IgD-negative memory B cell (primary cell): ENCODE measurements around the gene MYO10. TPM values are rescaled to one million over a fixed set of nuclear protein-coding genes. Genes with fewer than 3 reads are reported as not detected.
A peak's percentile ranks its signal among the peaks of the same experiment; 100 is the strongest.
"Not testable (repeated sequence)": the region's sequence is repeated elsewhere in the genome, so short reads cannot be mapped to it uniquely, and the experiment has no call there.

Source experiments
- H3K27ac Mint-ChIP-seq, 3 donors: one replicate each; pipeline ENCODE4 v1.8.0; 2020 to 2022; ENCODE audit warnings: mild to moderate bottlenecking in 3 of 3, mixed read lengths in 3 of 3, moderate library complexity in 1 of 3
- H3K27me3 Mint-ChIP-seq: one replicate; pipeline ENCODE4 v1.8.0; 2021; ENCODE audit warnings: mixed read lengths
- H3K36me3 Mint-ChIP-seq: one replicate; pipeline ENCODE4 v1.8.0; 2020; ENCODE audit warnings: mild to moderate bottlenecking, mixed read lengths
- H3K4me1 Mint-ChIP-seq, 3 donors: one replicate each; pipeline ENCODE4 v1.8.0; 2020 to 2022; ENCODE audit warnings: mixed read lengths in 3 of 3, mild to moderate bottlenecking in 1 of 3
- H3K4me3 Mint-ChIP-seq, 4 donors: one replicate each; pipeline ENCODE4 v1.8.0; 2020 to 2022; ENCODE audit warnings: mild to moderate bottlenecking in 4 of 4, mixed read lengths in 4 of 4, moderate library complexity in 3 of 4
- H3K9me3 Mint-ChIP-seq, 3 donors: one replicate each; pipeline ENCODE4 v1.8.0; 2020 to 2021; ENCODE audit warnings: mixed read lengths in 3 of 3, mild to moderate bottlenecking in 1 of 3
- polyA plus RNA-seq: library from polyadenylated mRNA; unstranded; fragments of 300-500 nt; fragmentation: Illumina TruSeq; gene quantifications from one replicate; pipeline ENCODE4 v1.2.3, GENCODE V29; 2021

Gene MYO10
- polyA plus RNA-seq, 1 donor from 2014 or later, result not detected

DNA sequence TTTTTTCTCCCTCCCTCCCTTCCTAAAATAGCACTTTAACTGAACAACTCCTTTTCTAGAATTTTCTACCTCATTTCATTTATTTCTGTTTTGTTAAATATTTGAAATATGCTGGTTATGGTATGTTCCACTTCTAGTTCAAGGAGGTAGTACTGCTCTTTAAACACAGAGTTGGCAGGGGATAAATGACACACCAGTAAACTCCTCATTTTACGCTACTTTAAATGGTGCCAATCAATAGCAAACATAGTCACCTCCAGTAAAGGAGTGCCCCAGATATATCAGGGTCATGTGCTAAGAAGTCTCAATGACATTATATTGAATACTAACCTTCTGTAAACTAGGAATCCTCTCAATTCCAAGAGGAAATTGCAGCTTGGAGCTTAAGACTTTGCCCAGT, 56.9 kb downstream of the MYO10 start:
- H3K27me3 Mint-ChIP-seq, result peaks cover 2% of the 10 kb centered on the region
- H3K27ac Mint-ChIP-seq, result no peak overlapping the region
- peaks cover 0 to 6% (median 0%) of the 10 kb centered on the region in 3 donors for H3K9me3 Mint-ChIP-seq
- no peak overlapping the region for H3K4me3 Mint-ChIP-seq
- no peaks in the 10 kb centered on the region for H3K4me1 Mint-ChIP-seq
- no peaks in the 10 kb centered on the region for H3K36me3 Mint-ChIP-seq

DNA sequence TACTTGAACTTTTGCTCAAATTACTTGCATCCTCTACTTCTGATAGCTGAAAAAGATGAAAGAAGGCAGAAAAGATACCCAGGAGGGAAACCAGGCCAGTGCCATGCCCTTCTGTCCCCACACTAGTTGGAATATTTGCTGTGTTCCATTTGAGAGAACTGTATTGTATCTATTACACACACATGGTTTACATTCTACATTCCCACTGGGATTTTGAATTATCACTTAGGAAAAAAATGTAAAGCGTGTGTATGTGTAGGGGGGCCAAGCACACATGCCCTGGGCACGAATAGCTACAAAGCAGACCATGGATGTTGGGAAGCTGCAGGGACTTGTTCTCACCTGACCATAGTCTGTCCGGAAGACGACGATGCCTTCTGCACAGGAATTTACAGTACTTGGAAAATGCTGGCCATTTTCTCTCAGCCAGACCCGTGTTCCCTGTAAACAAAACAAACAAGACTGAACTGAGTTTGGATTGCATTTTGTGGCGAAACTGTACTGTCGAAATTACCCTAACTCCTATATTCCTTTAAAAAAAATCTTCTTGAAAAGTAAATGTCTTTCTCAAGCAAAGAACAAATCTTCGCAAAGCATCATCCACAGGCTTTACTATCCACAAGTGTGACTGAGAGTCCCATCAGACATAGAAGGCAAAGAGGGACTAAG, 58.7 kb downstream of the MYO10 start:
- H3K4me1 Mint-ChIP-seq, result no peaks in the 10 kb centered on the region
- no peaks in the 10 kb centered on the region for H3K36me3 Mint-ChIP-seq
- H3K27ac Mint-ChIP-seq, result no peak overlapping the region
- peaks cover 0 to 8% (median 0%) of the 10 kb centered on the region in 3 donors for H3K9me3 Mint-ChIP-seq
- no peak overlapping the region for H3K4me3 Mint-ChIP-seq
- H3K27me3 Mint-ChIP-seq, result no peaks in the 10 kb centered on the region

DNA sequence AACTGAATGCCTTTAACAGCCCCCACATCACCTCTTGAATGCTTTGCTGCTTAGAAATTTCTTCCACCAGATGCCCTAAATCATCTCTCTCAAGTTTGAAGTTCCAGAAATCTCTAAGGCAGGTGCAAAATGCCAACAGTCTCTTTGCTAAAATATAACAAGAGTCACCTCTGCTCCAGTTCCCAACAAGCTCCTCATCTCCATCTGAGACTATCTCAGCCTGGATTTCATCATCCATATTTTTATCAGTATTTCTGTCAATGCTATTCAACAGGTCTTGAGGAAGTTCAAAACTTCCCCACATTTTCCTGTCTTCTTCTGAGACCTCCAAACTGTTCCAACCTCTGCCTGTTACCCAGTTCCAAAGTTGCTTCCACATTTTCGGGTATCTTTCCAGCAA, 61.7 kb downstream of the MYO10 start:
- H3K36me3 Mint-ChIP-seq, H3K27ac Mint-ChIP-seq, H3K4me1 Mint-ChIP-seq, H3K27me3 Mint-ChIP-seq, H3K4me3 Mint-ChIP-seq: not testable (repeated sequence)
- H3K9me3 Mint-ChIP-seq, result peaks cover 0 to 13% (median 12%) of the 10 kb centered on the region in 3 donors

DNA sequence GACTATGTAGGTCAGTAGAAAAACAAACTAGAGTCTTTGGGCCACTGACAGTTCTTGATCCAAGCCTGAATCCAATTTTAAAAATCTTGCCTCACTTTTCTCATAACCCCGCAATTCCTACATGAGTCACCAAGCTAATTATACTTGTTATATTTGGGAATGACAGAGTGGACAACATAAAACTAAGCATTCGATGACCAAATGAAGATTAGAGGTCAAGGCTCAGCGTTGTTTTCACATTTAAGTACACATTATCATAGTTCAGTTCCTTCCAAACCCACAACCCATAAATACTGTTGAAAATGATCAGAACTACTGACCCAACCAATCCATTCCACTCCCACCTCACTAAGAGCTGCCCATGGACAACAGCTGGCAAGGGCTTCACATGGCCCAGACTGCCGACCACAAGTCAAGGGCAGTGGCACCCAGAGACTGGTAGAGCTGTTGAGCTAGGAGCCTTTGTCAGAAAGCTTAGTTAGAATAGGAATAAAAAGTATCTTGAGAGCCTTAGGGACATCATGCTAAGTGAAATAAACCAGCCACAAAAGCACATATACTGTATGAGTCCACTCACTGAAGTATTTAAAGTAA, 64.2 kb downstream of the MYO10 start:
- Mint-ChIP-seq H3K36me3 (no peaks in the 10 kb centered on the region), H3K4me1 (no peaks in the 10 kb centered on the region), H3K9me3 (peaks cover 0 to 15% (median 12%) of the 10 kb centered on the region in 3 donors), H3K27me3 (no peaks in the 10 kb centered on the region), H3K4me3 (no peak overlapping the region), H3K27ac (no peak overlapping the region)

DNA sequence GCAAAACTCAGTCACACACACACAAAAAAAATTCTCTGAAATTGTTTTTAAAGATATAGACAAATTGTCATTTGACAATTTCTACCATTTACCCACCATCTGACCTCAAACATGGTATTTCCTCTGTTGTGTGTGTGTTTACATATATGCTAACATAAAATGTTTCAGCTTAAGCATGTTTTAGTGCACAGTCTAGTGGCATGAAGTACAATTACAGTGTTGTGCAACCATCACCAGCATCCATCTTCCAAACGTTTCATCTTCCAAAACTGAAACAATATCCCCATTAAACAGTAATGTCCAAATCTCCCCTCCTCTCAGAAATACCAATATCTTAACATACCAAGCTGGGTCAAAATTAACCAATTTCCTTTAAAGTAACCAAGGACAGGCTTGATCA, 65.2 kb downstream of the MYO10 start:
- no peaks in the 10 kb centered on the region for H3K36me3 Mint-ChIP-seq
- H3K27me3 Mint-ChIP-seq, result no peaks in the 10 kb centered on the region
- no peak overlapping the region for H3K27ac Mint-ChIP-seq
- no peaks in the 10 kb centered on the region for H3K4me1 Mint-ChIP-seq
- no peak overlapping the region for H3K4me3 Mint-ChIP-seq
- peaks cover 0 to 15% (median 12%) of the 10 kb centered on the region in 3 donors for H3K9me3 Mint-ChIP-seq

DNA sequence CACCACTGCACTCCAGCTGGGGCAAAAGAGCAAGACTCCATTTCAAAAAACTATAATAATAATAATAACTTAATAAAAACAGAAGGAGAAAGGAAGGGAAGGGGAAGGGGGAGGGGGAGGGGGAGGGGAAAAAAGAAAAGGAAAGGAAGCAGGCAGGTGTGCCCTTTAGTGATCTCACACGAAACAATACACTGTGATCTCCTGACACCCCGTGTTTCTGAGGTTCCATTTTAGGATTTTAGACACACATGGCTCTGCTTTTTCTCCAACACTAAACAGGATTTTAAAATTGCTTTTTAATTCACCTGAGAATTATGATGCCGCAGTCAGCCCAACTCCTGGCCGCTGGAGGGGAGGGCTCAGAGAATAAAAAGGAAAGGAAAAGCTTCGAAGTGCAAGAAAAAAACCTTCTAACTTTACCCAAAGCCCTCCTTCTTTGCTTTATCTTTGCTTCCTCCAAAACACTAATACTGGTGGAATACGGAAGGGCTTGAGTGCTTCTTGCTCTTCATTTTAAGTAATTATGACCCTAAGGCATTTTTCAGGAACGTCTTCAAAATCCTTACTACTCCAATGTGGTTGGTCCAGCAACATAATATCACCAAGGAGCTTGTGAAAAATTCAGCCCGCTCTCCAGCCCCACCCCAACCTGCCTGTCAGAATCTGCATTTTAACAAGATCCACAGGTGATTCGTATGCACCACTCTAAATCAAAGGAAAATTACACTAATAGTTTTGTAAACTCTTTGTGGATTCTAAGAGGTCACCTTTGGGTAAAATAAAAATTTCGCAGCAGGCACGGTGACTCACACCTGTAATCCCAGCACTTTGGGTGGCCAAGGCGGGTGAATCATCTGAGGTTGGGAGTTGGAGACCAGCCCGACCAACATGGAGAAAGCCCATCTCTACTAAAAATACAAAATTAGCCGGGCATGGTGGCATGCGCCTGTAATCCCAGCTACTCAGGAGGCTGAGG, 66.0 kb downstream of the MYO10 start:
- peak overlapping the region in 1 of 4 donors; percentile 47 for H3K4me3 Mint-ChIP-seq
- H3K27me3 Mint-ChIP-seq, result no peaks in the 10 kb centered on the region
- H3K36me3 Mint-ChIP-seq, result no peaks in the 10 kb centered on the region
- H3K4me1 Mint-ChIP-seq, result no peaks in the 10 kb centered on the region
- peaks cover 0 to 14% (median 12%) of the 10 kb centered on the region in 3 donors for H3K9me3 Mint-ChIP-seq
- H3K27ac Mint-ChIP-seq, result no peak overlapping the region

DNA sequence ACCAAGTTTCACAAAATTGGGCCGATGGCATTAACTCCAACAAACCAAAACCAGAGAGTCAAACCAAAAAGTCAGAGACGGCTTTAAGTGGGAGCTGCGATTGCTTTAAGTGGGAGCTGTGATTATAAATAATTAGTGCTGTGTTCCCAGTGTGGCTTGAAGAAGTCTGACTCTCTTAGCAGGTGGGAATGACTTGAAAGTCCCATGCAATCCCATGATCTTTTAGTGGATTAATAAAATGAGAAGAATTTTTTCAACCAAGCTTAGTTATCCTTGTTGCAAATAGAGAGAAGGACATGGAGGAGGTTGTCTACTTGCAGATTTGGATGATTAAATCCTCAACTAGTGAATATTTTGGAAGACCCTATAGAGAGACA, 68.5 kb downstream of the MYO10 start:
- Mint-ChIP-seq H3K9me3 (peaks cover 0 to 12% (median 12%) of the 10 kb centered on the region in 3 donors), H3K27ac (no peak overlapping the region), H3K4me3 (no peak overlapping the region), H3K4me1 (no peaks in the 10 kb centered on the region), H3K27me3 (no peaks in the 10 kb centered on the region), H3K36me3 (peaks cover 1% of the 10 kb centered on the region)

DNA sequence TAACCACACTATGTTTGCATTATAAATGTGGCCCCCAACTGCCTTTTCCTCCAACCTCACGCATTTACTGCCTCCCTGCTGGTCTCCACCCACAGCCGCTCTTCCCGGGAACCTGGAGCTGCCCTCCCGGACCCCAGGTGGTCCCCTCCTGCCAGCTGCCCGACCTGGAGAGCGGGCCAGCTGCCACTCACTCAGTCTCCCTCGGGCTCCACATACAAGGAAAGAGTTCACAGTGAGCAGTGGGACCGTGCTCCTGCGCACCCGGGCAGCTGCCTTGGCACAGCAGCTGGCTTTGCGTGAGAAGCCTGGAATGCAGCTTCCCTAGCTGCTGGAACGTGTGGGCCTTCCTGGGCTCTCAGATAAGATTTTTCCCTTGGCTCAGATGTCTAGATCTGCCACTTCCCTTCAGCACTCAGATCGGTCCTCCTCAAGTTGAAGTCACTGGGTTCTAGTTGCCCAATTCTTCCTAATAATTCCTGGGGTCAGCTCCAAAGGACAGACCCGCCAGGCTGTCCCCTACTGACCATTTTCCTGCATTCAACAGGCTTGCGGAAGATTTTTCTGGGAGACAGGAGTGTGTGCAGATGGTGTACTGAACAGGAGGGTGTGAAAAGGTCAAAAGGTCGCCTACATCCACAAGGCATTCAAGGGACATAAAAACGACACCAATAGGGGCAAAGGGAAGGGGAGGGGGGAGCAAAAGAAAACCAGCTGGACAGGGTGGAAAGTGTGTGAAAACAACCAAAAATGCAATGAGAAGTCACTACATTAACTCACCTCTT, 69.1 kb downstream of the MYO10 start:
- Mint-ChIP-seq H3K36me3 (peaks cover 1% of the 10 kb centered on the region), H3K27ac (no peak overlapping the region), H3K4me3 (no peak overlapping the region), H3K9me3 (peaks cover 0 to 10% (median 10%) of the 10 kb centered on the region in 3 donors), H3K4me1 (no peaks in the 10 kb centered on the region), H3K27me3 (no peaks in the 10 kb centered on the region)

DNA sequence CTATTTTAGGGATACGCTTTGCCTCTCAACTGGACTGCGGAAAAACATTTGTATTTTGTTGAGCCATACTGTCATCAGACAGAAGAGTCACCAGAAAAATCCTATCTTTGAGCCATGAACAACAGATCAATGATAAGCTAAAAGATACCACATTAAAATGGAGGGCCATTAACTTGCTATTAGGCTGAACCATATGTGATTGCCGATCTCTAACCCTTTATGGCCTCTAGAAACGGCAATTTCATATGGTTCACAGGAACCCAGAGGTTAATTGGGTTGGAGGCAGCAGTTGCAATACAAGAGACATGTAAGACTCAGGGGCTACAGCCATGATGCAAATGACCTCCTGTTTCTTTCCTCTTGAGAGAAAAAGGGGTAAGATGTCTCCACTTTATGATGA, 69.8 kb downstream of the MYO10 start:
- Mint-ChIP-seq H3K9me3 (peaks cover 0 to 6% (median 3%) of the 10 kb centered on the region in 3 donors), H3K4me1 (no peaks in the 10 kb centered on the region), H3K4me3 (no peak overlapping the region), H3K36me3 (peaks cover 1% of the 10 kb centered on the region), H3K27ac (no peak overlapping the region), H3K27me3 (no peaks in the 10 kb centered on the region)

DNA sequence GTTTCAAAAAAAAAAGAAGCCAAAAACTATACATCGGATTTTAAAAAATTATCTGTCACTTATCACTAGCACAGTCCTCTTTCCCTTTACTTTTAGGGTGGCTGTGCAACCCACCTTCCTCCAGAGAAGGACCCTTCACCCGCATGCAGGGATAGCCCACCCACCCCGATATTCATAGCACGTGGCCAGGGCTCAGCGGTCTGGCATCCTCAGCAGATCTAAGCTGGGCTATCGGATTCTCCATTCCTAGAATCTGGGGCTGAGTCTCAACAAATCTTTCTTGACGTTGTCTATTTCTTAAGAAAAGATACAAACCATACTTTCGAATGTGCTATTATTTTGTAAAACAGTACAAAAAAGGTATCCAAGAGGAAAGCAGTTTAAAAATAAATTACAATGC, 70.9 kb downstream of the MYO10 start:
- H3K9me3 Mint-ChIP-seq, result peaks cover 0 to 6% (median under 1%) of the 10 kb centered on the region in 3 donors
- peaks cover 1% of the 10 kb centered on the region for H3K36me3 Mint-ChIP-seq
- no peak overlapping the region for H3K4me3 Mint-ChIP-seq
- no peaks in the 10 kb centered on the region for H3K27me3 Mint-ChIP-seq
- H3K27ac Mint-ChIP-seq, result peak overlapping the region in 1 of 3 donors; percentile 47
- no peaks in the 10 kb centered on the region for H3K4me1 Mint-ChIP-seq

DNA sequence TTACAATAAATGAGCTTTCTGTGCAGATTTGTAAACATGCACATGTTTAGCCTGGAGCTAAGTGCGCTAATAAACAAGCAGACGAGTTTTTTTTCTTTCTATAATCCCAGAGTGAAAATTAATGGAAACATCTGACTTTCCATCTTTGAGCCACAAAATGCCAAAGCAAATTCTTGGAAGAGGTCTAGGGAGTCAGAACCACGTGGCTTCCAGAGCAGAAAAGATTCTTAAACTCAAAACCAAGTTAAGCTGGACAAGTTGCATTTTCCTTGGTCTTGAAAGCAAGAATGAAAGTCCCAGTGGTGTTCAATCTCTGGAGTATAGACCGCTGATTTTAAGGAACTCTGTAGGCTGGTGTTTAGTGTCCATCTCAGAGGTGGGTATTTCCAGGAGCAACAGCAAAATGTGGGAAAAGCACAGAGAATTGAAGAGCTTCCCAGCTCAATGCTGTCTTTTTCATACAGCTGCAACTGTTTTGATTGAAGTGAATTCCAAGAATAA, 71.4 kb downstream of the MYO10 start:
- Mint-ChIP-seq H3K9me3 (peaks cover 0 to 6% (median 0%) of the 10 kb centered on the region in 3 donors), H3K27me3 (no peaks in the 10 kb centered on the region), H3K4me1 (no peaks in the 10 kb centered on the region), H3K4me3 (no peak overlapping the region), H3K36me3 (peaks cover 1% of the 10 kb centered on the region), H3K27ac (no peak overlapping the region)

DNA sequence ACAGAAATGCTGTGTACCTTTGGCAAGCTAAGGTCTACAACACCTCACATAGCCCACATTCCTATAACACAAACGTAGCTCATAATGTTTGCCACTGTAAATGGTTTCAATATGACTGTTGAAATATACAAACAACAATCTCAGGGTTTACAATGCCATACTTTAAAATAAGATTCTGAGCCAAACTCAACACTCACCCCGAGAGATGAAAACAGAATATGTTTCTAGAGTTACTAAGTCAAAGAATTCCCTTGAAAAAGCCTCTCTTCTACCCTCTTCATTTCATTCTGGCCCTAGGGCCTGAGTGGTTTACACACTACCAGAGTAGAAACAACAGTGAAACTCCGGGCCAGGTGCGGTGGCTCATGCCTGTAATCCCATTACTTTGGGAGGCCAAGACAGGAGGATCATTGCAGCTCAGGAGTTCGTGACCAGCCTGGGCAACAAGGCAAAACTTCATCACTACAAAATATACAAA, 72.6 kb downstream of the MYO10 start:
- Mint-ChIP-seq H3K9me3 (peaks cover 0 to 9% (median 0%) of the 10 kb centered on the region in 3 donors), H3K36me3 (peaks cover 1% of the 10 kb centered on the region), H3K4me1 (no peaks in the 10 kb centered on the region), H3K27me3 (no peaks in the 10 kb centered on the region), H3K27ac (no peak overlapping the region), H3K4me3 (no peak overlapping the region)

DNA sequence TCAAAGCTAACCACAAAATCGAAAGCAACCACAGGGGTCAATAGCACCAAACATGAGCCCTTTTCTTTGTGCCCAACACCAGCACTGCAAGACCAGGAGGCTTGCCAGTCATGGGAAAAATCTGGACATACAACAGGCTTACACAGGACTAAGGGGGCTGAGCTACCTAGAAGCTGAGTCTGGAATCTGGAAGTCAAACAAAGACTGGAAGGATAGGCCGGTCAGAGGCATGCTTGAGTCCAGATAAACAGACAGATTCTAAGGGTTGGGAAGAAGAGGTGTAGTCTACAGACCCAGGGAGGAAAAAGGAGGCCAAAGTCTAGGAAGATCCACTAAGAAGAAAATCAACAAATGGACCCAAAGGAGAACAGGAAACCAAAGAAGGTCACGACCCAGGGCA, 73.3 kb downstream of the MYO10 start:
- Mint-ChIP-seq H3K4me1 (no peaks in the 10 kb centered on the region), H3K9me3 (peaks cover 0 to 10% (median 0%) of the 10 kb centered on the region in 3 donors), H3K27me3 (no peaks in the 10 kb centered on the region), H3K4me3 (no peak overlapping the region), H3K36me3 (peaks cover 1% of the 10 kb centered on the region), H3K27ac (peak overlapping the region in 1 of 3 donors; percentile 16)

DNA sequence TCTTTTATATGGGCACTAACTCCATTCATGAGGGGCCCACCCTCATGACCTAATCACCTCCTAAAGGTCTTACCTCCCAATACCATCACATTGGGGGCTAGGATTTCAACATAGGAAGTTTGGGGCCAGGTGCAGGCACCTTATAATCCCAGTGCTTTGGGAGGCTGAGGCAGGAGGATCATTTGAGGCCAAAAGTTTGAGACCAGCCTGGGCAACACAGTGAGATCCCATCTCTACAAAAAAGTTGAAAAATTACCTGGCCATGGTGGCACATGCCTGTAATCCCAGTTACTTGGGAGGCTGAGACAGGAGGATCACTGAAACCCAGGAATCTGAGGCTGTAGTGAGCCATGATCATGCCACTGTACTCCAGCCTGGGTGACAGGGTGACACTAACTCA, 76.7 kb downstream of the MYO10 start:
- Mint-ChIP-seq H3K27me3 (no peaks in the 10 kb centered on the region), H3K36me3 (peaks cover 1% of the 10 kb centered on the region), H3K27ac (no peak overlapping the region), H3K4me3 (no peak overlapping the region), H3K9me3 (peaks cover 0 to 9% (median 0%) of the 10 kb centered on the region in 3 donors), H3K4me1 (no peaks in the 10 kb centered on the region)
